HepG2 (cell line): ENCODE data around the gene ZMYND8. TPM values are rescaled to one million over a fixed set of nuclear protein-coding genes. Genes with fewer than 3 reads are reported as not detected.
A peak's percentile ranks its signal among the peaks of the same experiment; 100 is the strongest.

Experiments
- CENPBD1 ChIP-seq: sonication (generic); formaldehyde crosslinking; IDR thresholded peaks from 2 replicates; pipeline ENCODE4 v1.8.0; 2022; ENCODE audit warnings: missing genetic modification reagents, low read depth, mild to moderate bottlenecking, borderline replicate concordance
- ETV6 ChIP-seq: sonication (generic); formaldehyde crosslinking; conservative IDR thresholded peaks from 2 replicates; pipeline ENCODE4 v1.4.0; 2020; ENCODE audit warnings: missing genetic modification reagents
- HMG20B ChIP-seq: conservative IDR thresholded peaks from 2 replicates; pipeline ENCODE4 v1.6.1; 2016; ENCODE audit warnings: missing genetic modification reagents, missing compliant biosample characterization
- HOXA9 ChIP-seq: sonication (generic); formaldehyde crosslinking; IDR thresholded peaks from 2 replicates; pipeline ENCODE4 v1.8.1; 2022; ENCODE audit warnings: missing genetic modification reagents, mild to moderate bottlenecking, moderate library complexity, borderline replicate concordance
- KDM3A ChIP-seq: IDR thresholded peaks from 2 replicates; pipeline ENCODE4 v1.6.1; 2018; ENCODE audit warnings: low read depth, missing compliant biosample characterization
- KLF11 ChIP-seq: IDR thresholded peaks from 2 replicates; pipeline ENCODE4 v1.6.1; 2016; ENCODE audit warnings: missing compliant biosample characterization
- MED8 ChIP-seq: sonication (generic); formaldehyde crosslinking; IDR thresholded peaks from 2 replicates; pipeline ENCODE4 v1.8.1; 2023; ENCODE audit warnings: mild to moderate bottlenecking, missing genetic modification reagents; ENCODE audit not compliant: insufficient replicate concordance
- MIER2 ChIP-seq: IDR thresholded peaks from 2 replicates; pipeline ENCODE4 v1.6.1; 2016; ENCODE audit warnings: missing biosample characterization, missing genetic modification reagents
- NCOA5 ChIP-seq: sonication (generic); formaldehyde crosslinking; IDR thresholded peaks from 2 replicates; pipeline ENCODE4 v1.4.0; 2020; ENCODE audit warnings: missing genetic modification reagents
- NFKBIZ ChIP-seq: IDR thresholded peaks from 2 replicates; pipeline ENCODE4 v1.6.1; 2018; ENCODE audit warnings: missing genetic modification reagents, missing compliant biosample characterization
- RNF2 ChIP-seq: fragments of 450-650 bp; conservative IDR thresholded peaks from 2 replicates; pipeline ENCODE4 v1.6.1; 2016; ENCODE audit warnings: low read depth
- SMAD1 ChIP-seq: sonication (generic); formaldehyde crosslinking; IDR thresholded peaks from 2 replicates; pipeline ENCODE4 v1.4.0; 2020; ENCODE audit warnings: missing genetic modification reagents, low read depth, mild to moderate bottlenecking, borderline replicate concordance
- SP5 ChIP-seq: IDR thresholded peaks from 2 replicates; pipeline ENCODE4 v1.6.1; 2016; ENCODE audit warnings: low read depth, borderline replicate concordance
- TARDBP ChIP-seq: sonication (generic); formaldehyde crosslinking; IDR thresholded peaks from 2 replicates; pipeline ENCODE4 v1.8.0; 2022; ENCODE audit warnings: mild to moderate bottlenecking, missing genetic modification reagents
- TGIF2 ChIP-seq: IDR thresholded peaks from 2 replicates; pipeline ENCODE4 v1.6.1; 2016; ENCODE audit warnings: control low read depth, missing compliant biosample characterization
- ZFP37 ChIP-seq: sonication (generic); formaldehyde crosslinking; IDR thresholded peaks from 2 replicates; pipeline ENCODE4 v1.4.0; 2020; ENCODE audit warnings: missing genetic modification reagents, borderline replicate concordance
- ZNF24 ChIP-seq: fragments of 450-650 bp; IDR thresholded peaks from 2 replicates; pipeline ENCODE4 v1.6.1; 2017; ENCODE audit warnings: antibody characterized with exemption, mild to moderate bottlenecking
- ZNF451 ChIP-seq: sonication (generic); formaldehyde crosslinking; IDR thresholded peaks from 2 replicates; pipeline ENCODE4 v1.5.0; 2020; ENCODE audit warnings: mild to moderate bottlenecking, missing genetic modification reagents
- ZSCAN21 ChIP-seq: sonication (generic); formaldehyde crosslinking; IDR thresholded peaks from 2 replicates; pipeline ENCODE4 v1.8.0; 2022; ENCODE audit warnings: mild to moderate bottlenecking, missing genetic modification reagents, moderate library complexity, borderline replicate concordance
- polyA plus RNA-seq, 8 experiments: library from polyadenylated mRNA; depleted of rRNA in 3 of 8; stranded (reverse) in 7 of 8; unstranded in 1 of 8; fragments of >200 nt; fragmentation: Illumina TruSeq in 4 of 8; extraction: Trizol in 4 of 8; gene quantifications; 2 replicates each; pipeline versions ENCODE4 v1.2.1 to v1.2.3, GENCODE V29; 2011 to 2016; ENCODE audit warnings: low read depth in 4 of 8, missing spikeins in 1 of 8, mixed read lengths in 1 of 8; ENCODE audit not compliant: insufficient read depth in 1 of 8
- total RNA-seq, 5 experiments: library from RNA; depleted of rRNA; stranded (reverse); fragments of >200 nt; fragmentation: Illumina TruSeq; extraction: Trizol; gene quantifications; 2 replicates each; pipeline ENCODE4 v1.2.3, GENCODE V29; 2016; ENCODE audit warnings: low read depth in 1 of 5
- TF ChIP-seq, protein P1 (sequence below): sonication (generic); formaldehyde crosslinking; IDR thresholded peaks from one replicate; pipeline ENCODE4 v1.5.1; 2020; ENCODE audit warnings: mild to moderate bottlenecking, missing genetic modification reagents; ENCODE audit errors: not compliant biosample characterization
- TF ChIP-seq, protein P2 (sequence below): conservative IDR thresholded peaks from 2 replicates; pipeline ENCODE4 v1.6.1; 2018; ENCODE audit warnings: missing genetic modification reagents

Gene ZMYND8
- total and polyA plus RNA-seq, 2 of the 13 experiments (the other 11 are each of a cell fraction or from before 2014, with no cell fraction given): 53.9 to 84.7 TPM

DNA sequence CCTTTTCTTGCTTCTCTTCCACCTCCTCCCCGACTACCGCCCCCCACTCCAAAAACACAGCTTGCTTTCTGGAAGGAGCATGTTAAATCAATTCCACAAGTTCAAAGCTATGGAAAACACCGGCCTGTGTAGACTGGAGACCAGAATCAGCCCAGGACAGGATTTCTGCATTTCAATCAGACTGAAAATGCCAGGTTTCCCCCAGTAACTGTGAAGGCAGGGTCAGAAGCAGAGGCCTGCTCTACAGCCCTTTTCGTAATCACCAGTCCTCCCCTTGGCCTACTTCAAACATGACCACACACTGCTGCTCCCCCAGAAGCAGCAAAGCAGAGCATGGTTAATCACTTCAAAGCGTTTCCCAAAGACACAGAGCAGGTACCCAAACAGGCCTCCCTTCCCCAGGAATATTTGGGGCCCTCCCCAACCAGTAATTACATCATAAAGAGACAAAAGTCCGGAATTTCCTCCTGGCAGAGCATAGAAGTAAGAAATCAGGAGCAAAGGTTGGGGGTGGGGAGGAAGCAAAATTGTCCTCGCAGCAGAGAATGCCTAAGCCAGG, 38.4 kb downstream of the ZMYND8 start (continued):
- TF ChIP-seq ZNF451 (CRISPR knock-in tag) (no peak), ETV6 (CRISPR knock-in tag) (no peak), RNF2 (no peak), ZNF24 (no peak), NCOA5 (no peak), HOXA9 (peak; percentile 83), SP5 (peak; percentile 60; the same call in 1 of the 2 replicates), SMAD1 (CRISPR knock-in tag) (no peak), TARDBP (CRISPR knock-in tag) (peak; percentile 86), NFKBIZ (peak; percentile 87; the same call in 1 of the 2 replicates), KLF11 (CRISPR knock-in tag) (peak; percentile 73; the same call in 1 of the 2 replicates), MIER2 (CRISPR knock-in tag) (no peak; the same call in 1 of the 2 replicates), CENPBD1 (CRISPR knock-in tag) (no peak), ZFP37 (peak; percentile 52; the same call in 1 of the 2 replicates), KDM3A (peak; percentile 93; the same call in 1 of the 2 replicates), MED8 (CRISPR knock-in tag) (peak; percentile 72), ZSCAN21 (0 out of 2 replicates have a peak, but pooled peaks have one; percentile 42), TGIF2 (CRISPR knock-in tag) (peak; percentile 52; the same call in 1 of the 2 replicates), HMG20B (CRISPR knock-in tag) (peak; percentile 77)
- TF ChIP-seq, protein P1, sequence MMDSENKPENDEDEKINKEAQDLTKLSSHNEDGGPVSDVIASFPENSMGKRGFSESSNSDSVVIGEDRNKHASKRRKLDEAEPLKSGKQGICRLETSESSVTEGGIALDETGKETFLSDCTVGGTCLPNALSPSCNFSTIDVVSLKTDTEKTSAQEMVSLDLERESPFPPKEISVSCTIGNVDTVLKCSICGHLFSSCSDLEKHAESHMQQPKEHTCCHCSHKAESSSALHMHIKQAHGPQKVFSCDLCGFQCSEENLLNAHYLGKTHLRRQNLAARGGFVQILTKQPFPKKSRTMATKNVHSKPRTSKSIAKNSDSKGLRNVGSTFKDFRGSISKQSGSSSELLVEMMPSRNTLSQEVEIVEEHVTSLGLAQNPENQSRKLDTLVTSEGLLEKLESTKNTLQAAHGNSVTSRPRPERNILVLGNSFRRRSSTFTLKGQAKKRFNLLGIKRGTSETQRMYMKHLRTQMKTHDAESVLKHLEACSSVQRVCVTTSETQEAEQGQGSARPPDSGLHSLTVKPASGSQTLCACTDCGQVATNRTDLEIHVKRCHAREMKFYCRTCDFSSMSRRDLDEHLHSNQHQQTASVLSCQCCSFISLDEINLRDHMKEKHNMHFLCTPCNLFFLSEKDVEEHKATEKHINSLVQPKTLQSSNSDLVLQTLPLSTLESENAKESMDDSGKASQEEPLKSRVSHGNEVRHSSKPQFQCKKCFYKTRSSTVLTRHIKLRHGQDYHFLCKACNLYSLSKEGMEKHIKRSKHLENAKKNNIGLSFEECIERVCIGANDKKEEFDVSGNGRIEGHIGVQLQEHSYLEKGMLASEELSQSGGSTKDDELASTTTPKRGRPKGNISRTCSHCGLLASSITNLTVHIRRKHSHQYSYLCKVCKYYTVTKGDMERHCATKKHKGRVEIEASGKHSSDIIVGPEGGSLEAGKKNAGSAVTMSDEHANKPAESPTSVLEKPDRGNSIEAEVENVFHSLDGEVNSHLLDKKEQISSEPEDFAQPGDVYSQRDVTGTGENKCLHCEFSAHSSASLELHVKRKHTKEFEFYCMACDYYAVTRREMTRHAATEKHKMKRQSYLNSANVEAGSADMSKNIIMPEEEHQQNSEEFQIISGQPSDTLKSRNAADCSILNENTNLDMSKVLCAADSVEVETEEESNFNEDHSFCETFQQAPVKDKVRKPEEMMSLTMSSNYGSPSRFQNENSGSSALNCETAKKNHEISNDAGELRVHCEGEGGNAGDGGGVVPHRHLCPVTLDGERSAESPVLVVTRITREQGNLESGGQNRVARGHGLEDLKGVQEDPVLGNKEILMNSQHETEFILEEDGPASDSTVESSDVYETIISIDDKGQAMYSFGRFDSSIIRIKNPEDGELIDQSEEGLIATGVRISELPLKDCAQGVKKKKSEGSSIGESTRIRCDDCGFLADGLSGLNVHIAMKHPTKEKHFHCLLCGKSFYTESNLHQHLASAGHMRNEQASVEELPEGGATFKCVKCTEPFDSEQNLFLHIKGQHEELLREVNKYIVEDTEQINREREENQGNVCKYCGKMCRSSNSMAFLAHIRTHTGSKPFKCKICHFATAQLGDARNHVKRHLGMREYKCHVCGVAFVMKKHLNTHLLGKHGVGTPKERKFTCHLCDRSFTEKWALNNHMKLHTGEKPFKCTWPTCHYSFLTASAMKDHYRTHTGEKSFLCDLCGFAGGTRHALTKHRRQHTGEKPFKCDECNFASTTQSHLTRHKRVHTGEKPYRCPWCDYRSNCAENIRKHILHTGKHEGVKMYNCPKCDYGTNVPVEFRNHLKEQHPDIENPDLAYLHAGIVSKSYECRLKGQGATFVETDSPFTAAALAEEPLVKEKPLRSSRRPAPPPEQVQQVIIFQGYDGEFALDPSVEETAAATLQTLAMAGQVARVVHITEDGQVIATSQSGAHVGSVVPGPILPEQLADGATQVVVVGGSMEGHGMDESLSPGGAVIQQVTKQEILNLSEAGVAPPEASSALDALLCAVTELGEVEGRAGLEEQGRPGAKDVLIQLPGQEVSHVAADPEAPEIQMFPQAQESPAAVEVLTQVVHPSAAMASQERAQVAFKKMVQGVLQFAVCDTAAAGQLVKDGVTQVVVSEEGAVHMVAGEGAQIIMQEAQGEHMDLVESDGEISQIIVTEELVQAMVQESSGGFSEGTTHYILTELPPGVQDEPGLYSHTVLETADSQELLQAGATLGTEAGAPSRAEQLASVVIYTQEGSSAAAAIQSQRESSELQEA (CRISPR knock-in tag): no peak
- TF ChIP-seq, protein P2, sequence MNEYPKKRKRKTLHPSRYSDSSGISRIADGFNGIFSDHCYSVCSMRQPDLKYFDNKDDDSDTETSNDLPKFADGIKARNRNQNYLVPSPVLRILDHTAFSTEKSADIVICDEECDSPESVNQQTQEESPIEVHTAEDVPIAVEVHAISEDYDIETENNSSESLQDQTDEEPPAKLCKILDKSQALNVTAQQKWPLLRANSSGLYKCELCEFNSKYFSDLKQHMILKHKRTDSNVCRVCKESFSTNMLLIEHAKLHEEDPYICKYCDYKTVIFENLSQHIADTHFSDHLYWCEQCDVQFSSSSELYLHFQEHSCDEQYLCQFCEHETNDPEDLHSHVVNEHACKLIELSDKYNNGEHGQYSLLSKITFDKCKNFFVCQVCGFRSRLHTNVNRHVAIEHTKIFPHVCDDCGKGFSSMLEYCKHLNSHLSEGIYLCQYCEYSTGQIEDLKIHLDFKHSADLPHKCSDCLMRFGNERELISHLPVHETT: no peak; the same call in 1 of the 2 replicates
